Thyroid gland (tissue), 4 donors: ENCODE measurements around the gene KCNJ15.

Source experiments
- CTCF ChIP-seq, 6 experiments: fragments of 200-600 bp in 3 of 6; fragments of 450-650 bp in 3 of 6; sonication (generic) in 3 of 6; IDR thresholded peaks; one replicate each; pipeline ENCODE4 v1.5.1; 2016 to 2019; ENCODE audit warnings: antibody characterized with exemption in 6 of 6, mild to moderate bottlenecking in 2 of 6, inconsistent platforms in 1 of 6, moderate library complexity in 1 of 6
- POLR2A ChIP-seq, 2 donors: fragments of 450-650 bp; IDR thresholded peaks; one replicate each; pipeline ENCODE4 v1.6.1; 2017; ENCODE audit warnings: antibody characterized with exemption in 2 of 2, mild to moderate bottlenecking in 2 of 2, moderate library complexity in 1 of 2

DNA sequence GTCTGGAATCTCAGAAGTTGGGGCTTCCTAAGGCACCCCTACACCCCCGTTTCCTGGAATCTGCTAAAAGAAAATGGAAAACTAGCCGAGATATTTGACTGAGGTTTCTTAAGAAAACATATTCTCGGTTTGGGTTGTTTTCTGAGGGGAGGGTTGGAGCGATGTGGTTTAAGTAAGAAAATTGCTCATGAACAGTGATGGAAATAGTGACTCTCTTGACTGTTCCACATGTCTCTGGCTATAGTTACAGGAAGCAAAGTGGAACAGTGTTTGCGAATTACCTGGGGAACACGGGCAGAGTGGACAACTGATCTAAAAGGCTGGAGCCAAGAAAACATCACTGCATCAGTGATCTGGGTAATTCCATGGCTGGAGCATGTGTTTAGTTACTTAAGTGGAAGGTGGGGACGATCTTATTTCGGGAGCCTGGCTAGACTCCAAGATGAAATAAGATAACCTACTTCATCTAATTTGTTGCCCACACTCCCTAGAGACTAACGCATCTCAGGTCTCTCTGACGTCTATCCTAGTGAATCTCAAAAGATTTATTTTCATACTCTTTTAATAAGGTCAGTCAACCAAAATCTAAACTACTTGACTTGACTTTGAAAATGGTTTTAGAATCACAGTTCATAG lies 92.4 kb downstream of the KCNJ15 start:
- peak in 1 of 2 donors; percentile 43 for TF ChIP-seq POLR2A (IDR thresholded peaks at IDR 0.05)
- no peak for TF ChIP-seq CTCF (IDR thresholded peaks at IDR 0.05)
